GM20431 (cell line): ENCODE data around the gene LSMEM2.
"Not testable (repeated sequence)": the region's sequence is repeated elsewhere in the genome, so short reads cannot be mapped to it uniquely, and the experiment has no call there.

Experiments used
- in situ Hi-C: fragments of 300-500 bp; cut with MseI, MboI; formaldehyde crosslinking; loops from one replicate; pipeline ENCODE4 v1.15.0; 2020; ENCODE audit warnings: low sequenced_read_pairs; ENCODE audit not compliant: unreplicated experiment

Gene LSMEM2

DNA sequence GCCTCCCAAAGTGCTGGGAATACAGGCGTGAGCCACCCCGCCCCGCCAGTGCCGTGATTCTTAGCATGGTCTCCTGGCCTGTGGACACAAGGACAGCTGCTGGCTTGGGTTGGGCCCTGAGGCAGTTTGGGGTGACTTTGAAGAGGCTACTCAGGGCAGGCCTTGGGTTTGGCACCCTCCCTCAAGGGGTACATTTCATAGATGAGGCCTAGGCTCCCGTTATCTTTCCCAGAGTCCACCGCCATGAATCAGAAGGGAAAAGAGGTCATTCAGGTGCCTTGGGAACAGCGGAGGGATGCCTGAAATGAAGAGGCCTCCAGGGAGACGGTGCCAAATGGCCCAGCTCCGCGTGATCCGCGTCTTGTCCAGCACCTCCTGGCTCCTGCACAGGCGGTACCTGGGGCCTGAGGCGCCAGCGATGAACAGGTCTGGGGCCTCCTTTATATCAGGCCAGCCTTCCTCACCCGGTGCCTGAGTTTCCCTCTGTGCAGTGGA lies 33.6 kb upstream of the LSMEM2 start:
- in situ Hi-C loops: no loop called here

DNA sequence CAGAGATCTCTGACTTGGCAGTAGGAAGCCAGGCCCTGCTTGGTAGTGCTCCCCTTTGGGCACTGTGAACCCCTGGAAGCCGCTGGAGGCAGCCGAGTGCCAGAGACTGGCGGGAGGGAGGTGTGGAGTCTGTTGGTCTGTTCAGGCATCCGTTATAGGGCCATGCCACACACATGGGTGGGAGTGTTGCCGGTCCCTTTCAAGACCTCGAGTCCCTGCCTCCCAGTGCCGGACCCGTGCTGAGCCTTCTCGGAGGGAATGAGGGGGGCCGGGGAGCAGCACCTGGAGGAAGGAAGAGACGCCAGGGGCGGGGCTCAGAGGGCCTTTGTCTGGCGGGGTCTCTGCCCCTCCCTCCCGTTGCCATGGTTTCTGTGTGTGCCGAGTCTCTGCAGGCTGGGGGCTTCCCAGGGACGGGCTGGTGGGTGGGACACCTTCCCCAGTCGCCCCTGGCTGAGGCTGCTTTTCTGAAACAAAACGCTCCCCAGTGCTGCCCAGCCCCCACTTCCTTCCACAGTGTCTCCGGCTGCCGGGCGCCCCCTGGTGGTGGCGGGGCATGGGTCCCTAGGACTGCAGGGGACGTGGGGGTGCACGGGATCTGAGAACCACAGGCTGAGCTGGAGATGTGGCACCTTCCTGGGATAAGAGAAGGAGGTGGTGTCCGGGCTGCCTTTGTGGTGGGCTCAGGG lies 32.9 kb upstream of the LSMEM2 start:
- in situ Hi-C loops: no loop called here

DNA sequence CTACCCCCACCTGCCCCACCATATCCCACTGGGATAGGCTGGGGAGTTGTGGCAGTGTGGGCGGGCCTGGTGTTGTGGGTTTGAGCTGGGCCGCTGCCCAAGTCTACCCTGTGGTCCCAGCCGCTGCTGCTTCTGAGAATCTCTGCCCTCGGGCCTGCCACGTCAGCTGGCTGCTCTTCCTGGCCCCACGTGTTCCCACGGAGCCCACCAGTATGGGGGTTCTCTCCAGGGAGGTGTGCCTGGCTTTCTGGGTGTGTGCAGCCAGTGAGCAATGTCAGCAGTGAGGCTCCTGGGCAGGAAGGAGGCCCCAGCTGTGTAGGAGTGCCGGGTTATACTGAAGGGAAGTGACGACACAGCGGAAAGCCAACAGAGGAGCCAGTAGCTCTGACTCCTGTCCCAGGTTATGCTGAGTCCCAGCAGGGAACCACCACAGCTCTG lies 32.4 kb upstream of the LSMEM2 start:
- in situ Hi-C loops: no loop called here

DNA sequence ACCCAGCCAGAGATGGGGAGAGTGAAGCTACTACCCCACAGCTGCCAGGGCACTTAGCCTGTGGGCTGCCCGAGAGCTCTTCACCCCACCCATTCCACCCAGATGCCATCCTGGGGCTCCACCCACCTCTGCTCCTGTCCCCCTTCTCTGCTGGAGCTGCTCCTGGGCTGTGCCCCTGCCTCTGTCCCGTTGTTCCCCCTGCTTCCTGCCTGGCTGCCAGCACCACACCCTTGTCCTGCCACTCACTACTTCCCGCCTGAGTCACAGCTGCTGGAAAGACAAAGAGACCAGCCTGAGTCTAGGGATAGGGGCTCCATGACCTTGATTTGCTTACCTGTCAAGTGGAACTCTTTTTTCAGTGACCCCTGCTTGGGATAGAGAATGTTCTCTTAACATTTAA lies 30.5 kb upstream of the LSMEM2 start:
- in situ Hi-C loops: no loop called here

DNA sequence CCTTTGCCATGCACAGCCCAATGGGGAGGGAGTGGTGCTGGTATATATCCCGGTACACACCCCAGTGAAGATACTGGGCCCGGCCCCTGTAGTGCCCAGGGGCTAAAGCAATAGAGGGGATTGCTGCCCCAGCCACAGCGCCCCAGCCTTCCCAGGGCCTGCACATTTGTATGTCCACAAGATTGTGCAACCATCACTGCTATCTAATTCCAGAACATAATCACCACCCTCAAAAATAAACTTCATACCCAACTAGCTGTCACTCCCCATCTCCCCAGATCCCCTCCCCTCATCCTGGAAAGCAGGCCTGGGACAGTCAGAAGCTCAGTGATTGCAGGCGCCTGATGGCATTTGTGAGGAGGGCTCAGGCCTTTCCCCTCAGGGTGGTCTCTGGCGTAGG lies 29.4 kb upstream of the LSMEM2 start:
- in situ Hi-C loops: no loop called here

DNA sequence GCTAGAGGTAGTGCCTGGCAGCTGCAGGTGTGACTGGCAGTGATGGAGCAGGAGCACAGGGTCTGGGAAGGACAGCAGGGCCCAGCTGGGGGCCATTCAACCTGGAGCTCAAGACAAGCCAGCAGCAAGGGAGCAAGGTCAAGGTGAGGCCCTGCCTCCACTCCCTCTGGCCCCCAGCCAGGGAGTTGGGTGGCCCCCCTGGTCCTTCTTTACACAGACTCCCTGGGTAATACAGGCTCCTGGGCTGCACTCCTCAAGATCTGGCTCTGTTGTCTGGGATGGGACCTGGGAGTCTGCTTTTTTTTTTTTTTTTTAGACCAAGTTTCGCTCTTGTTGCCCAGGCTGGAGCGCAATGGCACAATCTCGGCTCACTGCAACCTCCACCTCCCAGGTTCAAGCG lies 28.4 kb upstream of the LSMEM2 start:
- in situ Hi-C loops: no loop called here

DNA sequence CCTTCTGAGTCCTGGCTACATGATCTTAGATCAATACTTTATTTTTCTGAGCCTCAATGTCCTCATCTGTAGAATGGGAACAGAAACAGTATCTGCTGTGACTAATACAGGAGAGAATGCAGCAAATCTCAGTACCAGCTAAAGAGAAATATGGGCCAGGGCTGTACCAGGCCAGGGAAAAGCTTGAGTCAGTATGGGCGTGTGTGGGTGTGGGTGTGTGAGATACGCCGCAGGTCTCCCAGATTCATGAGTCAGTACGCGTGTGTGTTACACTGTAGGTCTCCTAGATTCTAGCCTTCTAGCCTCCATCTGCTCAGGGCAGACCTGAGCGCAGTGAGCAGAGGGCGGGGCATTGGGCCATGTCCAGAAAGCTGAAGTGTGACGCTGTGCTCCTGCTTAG lies 27.7 kb upstream of the LSMEM2 start:
- in situ Hi-C loops: no loop called here

DNA sequence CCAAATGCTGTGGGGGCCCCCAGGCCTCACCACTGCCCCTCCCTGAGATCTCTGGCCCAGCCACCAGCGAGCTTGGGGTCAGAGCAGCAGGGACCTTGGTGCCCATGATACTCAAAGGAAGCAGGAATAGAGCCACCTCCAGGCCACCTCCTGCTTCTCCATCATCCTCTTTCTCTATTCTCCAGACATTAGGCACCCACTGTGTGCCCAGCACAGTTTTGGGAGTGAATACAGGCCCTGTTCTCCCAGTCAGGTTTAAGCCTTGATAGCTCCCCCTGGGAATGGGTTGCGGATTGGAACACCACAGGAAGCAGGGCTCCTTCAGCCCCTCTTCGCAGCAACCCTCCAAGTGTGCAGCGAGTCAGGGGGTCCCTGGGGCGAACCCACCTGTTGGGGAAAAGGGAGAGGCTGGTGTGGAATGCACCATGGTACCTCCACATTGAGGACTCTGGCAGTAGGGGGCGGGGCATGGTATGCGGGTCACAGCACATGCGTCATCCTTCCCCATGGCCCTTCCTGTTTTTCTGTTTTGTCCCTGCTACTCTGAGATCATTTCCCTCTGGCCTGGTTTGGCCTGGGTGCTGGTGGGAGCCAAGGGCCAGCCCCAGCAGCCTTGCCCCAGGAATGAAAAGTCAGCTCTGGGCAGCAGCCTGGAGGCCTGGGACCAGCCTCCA lies 24.2 kb upstream of the LSMEM2 start:
- in situ Hi-C loops: no loop called here

DNA sequence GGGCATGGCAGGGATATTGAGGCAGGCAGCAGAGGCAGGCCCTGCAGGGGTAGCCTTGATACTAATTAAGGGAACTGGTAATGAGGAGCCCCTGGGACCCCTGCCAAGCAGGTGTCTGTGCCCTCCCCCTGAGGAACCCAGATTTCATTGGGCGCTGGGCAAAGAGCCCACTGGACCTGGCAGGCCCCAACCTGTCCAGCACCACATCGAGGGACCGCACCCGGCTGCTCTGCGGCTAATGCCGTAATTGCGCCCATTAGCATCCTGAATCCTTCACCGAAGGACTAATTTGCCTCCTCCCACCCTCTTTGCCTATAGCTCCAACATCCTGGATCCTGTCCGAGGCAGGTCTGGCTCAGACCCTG lies 23.7 kb upstream of the LSMEM2 start:
- in situ Hi-C loops: no loop called here

DNA sequence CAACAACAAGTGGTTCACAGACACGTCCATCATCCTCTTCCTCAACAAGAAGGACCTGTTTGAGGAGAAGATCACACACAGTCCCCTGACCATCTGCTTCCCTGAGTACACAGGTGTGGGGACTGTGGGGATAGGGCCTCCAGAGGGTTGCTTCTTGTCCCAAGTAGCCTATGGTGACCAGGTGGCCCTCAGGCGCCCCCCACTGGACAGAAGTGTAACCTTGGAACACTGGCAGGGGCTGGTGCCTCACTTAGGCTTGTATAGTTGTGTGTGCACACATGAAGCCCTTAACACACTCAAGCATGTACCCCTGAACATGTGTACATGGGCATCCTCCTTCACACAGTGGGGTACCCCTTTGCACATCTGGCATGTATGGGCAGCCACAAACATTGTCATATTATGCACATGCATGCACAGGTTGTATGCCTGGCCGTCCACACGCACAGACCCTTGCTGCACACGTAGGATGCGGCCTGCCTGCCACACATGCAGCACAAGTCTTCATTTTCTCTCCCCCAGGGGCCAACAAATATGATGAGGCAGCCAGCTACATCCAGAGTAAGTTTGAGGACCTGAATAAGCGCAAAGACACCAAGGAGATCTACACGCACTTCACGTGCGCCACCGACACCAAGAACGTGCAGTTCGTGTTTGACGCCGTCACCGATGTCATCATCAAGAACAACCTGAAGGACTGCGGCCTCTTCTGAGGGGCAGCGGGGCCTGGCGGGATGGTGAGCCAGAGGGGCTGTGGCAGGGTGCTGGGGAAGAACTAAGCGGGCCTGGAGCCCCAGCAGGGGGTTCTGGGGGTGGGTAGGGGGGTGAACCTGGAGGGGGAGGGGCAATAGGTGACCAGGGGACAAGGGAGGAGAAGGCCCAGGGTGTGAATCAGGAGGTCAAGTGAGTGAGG lies 21.7 kb upstream of the LSMEM2 start:
- in situ Hi-C loops: no loop called here

DNA sequence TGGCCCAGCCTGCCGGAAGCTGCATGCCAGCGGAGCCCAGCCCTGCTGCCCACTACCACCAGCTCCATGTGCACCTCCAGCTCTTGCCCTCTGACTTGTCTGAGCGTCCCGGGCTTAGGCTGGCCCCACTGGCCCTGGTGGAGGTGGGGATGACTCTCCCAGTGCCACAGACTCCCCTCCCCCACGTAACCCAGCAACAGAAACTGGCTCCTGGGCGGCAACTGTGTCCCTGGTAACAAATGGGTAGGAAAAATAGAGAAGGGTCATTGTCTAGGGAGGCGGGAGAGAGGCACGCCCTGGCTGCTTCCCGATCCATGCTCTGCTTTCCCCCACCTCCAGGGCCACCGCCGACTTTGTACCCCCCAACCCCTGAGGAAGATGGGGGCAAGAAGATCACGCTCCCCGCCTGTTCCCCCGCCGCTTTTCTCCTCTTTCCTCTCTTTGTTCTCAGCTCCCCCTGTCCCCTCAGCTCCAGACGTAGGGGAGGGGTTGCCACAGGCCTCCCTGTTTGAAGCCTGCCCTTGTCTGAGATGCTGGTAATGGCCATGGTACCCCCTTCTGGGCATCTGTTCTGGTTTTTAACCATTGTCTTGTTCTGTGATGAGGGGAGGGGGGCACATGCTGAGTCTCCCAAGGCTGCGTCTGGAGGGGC lies 20.7 kb upstream of the LSMEM2 start:
- in situ Hi-C loops: no loop called here

DNA sequence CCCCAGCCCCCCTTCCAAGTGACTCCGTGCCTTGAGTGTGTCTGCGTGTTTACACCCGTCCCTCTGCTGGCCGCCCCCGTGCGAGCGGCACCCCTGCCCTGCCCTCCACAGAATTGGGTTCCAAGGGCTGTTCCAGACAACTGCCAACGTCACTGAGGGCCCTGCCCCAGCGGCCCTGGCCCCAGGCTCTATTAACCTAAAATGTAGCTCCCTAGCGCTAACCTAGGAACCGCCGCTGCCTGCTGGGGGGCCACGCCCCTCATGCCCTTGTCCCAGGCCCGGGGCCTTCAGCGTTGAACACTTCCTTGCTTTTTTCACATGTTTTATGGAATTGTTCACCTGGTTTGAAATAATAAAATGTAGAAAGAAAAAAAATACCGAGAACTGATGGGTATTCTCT lies 19.9 kb upstream of the LSMEM2 start:
- in situ Hi-C loops: no loop called here

DNA sequence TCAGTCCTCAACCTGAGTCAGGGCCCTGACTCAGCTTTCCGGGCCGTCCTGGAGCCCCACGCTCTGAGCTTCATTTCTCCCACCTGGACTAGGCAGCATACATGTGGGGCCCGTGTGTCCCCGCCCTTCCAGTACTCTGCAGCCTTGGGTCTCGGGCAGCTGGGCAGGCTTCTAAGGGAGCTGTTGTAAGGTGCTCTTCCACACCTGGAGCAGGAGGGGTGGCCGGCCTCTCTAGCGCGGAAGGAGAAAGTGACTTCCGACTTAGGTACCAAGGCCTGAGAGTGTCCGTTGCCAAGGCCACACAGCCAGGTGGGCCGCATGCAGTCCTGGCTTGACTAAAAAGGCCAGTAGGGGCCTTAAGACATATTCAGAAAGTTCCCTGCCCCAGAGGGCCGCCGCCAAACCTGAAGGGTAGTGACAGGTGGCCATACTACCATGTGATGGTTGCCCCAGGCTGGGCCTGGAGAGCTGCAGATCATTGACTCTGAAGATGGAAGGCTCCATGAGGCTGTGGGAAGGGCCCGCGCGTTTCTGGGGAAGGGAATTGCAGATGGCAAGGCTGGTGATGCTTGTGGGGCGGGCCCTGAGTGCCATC lies 19.4 kb upstream of the LSMEM2 start:
- in situ Hi-C loops: no loop called here

DNA sequence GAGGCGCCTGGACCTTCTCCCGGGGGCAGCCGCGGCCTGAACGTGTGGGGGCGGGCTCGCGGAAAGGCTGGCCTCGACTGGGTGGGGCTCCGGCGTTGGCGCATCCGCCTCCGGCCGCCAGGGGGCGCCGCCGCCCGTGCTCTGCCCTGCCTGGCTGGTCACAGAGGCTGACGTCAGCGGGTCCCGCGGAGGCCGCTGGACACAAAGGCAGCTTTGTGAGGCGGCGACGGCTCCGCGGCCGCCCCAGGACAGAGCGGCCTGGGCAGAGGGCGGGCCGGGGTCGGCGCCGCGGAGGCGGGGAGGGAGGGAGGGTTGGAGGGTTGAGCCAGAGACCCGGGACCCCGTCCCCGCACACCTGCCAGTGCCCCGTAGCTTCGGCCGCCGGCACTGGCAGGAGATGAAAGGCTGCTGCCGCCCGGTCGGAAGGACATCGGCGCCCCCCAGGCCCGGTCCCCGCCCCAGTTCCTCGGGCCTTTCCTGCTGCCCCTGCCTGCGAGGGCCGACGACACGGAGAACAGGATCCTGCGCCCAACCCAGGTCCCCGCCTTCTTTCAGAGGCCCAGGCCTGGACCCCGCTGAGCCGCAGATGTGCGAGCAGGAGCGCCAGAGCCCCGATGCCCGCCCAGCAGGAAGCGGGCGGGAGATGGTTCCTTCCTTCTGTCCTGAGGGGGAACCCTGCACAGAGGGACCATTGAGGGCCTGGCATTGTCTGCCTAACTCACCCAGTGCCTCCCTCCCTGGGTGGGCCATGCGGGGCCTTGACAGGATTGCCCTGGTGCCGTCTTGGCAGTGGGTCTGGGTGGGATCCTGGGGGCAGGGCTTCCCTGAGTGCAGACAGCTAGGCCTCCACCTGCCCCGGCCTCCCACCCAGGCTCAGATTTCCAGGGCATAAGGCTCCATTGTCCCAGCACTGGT lies 18.6 kb upstream of the LSMEM2 start:
- in situ Hi-C loops: no loop called here

DNA sequence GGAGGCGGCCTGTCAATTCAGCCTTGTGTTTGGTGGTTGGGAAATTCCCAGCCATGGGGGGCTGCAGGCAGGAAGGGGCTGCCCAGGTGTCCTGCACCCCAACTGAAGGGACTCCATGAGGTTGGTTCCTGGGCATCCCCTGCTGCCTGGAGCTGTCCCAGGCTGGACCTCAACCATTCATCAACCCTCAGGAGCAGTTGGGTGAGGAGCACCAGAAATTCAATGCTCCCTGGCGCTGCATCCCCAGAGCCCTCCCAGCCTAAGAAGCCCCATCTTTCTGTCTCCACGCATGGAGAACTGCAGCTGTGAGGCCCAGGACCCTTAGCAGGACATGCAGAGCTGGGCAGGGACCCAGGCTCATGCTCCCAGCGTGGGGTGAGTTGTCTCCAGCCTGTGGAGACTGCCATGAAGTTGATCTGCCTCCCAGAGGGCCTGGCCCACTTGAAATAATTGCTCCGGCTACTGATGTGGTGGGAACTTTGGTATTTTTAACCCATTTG lies 17.9 kb upstream of the LSMEM2 start:
- in situ Hi-C loops: no loop called here

DNA sequence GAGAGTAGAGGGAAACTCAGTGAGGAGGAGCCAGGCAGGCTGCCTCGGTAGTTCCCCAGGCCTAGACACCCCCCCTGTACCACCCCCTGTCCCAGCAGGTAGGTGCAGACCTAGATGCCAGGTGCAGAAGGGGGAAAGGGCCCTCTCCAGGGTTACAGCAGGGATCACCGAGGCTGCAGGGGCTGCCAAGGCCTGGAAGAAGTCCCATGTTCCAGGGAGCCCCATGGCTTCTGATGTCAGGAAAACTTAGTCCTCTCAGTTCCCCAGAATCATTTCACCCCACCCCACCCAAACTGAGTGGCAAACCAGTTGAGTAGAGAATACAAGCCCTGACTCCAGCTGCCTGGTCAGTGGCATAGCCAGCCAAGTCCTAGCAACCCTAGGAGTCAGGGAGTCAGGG lies 17.4 kb upstream of the LSMEM2 start:
- in situ Hi-C loops: no loop called here

DNA sequence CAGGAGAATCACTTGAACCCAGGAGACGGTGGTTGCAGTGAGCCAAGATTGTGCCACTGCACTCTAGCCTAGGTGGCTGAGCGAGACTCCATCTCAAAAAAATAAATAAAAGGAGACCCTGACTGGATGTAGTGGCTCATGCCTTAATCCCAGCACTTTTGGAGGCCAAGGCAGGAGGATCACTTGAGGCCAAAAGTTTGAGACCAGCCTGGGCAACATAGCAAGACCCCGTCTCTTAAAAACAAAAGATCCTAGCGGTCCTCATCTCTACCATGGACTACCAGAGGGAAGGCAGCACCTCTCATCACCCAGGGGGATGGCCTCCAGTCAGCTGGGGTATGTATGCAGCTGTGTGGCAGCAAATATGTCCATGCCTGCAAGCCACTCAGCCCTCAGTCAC lies 16.7 kb upstream of the LSMEM2 start:
- in situ Hi-C loops: not testable (repeated sequence)

DNA sequence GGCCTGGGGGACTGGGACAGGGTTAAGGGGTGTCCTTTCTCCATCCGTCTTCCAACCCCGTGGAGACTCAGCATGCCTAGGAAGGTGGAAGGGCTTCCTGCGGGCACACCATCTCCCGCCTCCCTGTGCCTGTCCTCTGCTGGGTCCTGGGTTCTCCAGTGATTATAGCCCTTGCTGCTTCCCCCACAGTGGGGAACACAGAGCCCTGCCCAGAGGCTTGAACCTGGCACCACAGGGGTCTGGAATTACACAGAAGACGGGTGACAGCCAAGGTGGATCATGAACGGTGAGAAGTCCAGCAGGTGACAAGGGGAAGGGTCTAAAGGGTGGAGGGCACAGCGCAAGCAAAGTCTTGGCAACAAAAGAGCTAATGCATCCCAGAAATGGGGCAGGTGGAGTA lies 16.1 kb upstream of the LSMEM2 start:
- in situ Hi-C loops: no loop called here
